ENCODE measurements around the gene TFEB.

TFEB gene

GRCh38 chr6:41691426-41692079 is 43.9 kb downstream of the TFEB start:
- DNase-seq (ENCODE audit: low read depth, low spot score) = no peak

GRCh38 chr6:41690541-41691330 is 44.7 kb downstream of the TFEB start:
- no peak for DNase-seq (ENCODE audit: low read depth, low spot score)

- DNase-seq (ENCODE audit: low read depth, low spot score) = no peak
These were observed 46.0 kb downstream of the TFEB start for GRCh38 chr6:41689171-41690008.

GRCh38 chr6:41688256-41688965 is 47.0 kb downstream of the TFEB start:
- DNase-seq (ENCODE audit: low read depth, low spot score) = no peak

GRCh38 chr6:41687501-41688175 is 47.8 kb downstream of the TFEB start:
- no peak for DNase-seq (ENCODE audit: low read depth, low spot score)

GRCh38 chr6:41685641-41686380 is 49.6 kb downstream of the TFEB start:
- no peak for DNase-seq (ENCODE audit: low read depth, low spot score)

GRCh38 chr6:41684311-41685180 is 50.9 kb downstream of the TFEB start:
- no peak for DNase-seq (ENCODE audit: low read depth, low spot score)

GRCh38 chr6:41683523-41684310 is 51.7 kb downstream of the TFEB start:
- DNase-seq (ENCODE audit: low read depth, low spot score) = no peak

GRCh38 chr6:41683273-41683522 is 52.2 kb downstream of the TFEB start:
- DNase-seq (ENCODE audit: low read depth, low spot score) = no peak

GRCh38 chr6:41682497-41683272 is 52.7 kb downstream of the TFEB start:
- DNase-seq (ENCODE audit: low read depth, low spot score) = no peak

- DNase-seq (ENCODE audit: low read depth, low spot score) = no peak
These were observed 53.3 kb downstream of the TFEB start for GRCh38 chr6:41682056-41682477.

GRCh38 chr6:41680182-41680965 is 55.0 kb downstream of the TFEB start:
- DNase-seq (ENCODE audit: low read depth, low spot score) = no peak

- DNase-seq (ENCODE audit: low read depth, low spot score) = no peak
These were observed 55.7 kb downstream of the TFEB start for GRCh38 chr6:41679696-41680095.

GRCh38 chr6:41678511-41679084 is 56.8 kb downstream of the TFEB start:
- no peak for DNase-seq (ENCODE audit: low read depth, low spot score)

GRCh38 chr6:41677124-41677921 is 58.1 kb downstream of the TFEB start:
- no peak for DNase-seq (ENCODE audit: low read depth, low spot score)

- DNase-seq (ENCODE audit: low read depth, low spot score) = no peak
These were observed 59.0 kb downstream of the TFEB start for GRCh38 chr6:41676431-41676830.
